ENCODE measurements around the gene LRP3.

DNA sequence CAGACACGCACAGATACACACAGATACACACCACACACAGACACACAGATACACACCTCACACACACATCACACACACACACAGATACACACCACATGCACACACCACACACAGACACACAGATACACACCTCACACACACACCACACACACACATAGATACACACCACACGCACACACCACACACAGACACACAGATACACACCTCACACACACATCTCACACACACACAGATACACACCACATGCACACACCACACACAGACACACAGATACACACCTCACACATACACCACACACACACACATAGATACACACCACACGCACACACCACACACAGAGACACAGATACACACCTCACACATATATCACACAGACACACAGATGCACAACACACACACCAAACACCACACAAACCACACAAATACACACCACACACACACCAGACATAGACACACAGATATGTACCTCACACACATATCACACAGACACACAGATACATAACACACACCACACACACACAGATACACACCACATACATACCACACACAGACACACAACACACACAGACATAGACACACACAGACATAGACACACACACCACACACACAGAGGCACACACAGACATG is 55.7 kb downstream of the LRP3 start:
- TF ChIP-seq, protein P1, sequence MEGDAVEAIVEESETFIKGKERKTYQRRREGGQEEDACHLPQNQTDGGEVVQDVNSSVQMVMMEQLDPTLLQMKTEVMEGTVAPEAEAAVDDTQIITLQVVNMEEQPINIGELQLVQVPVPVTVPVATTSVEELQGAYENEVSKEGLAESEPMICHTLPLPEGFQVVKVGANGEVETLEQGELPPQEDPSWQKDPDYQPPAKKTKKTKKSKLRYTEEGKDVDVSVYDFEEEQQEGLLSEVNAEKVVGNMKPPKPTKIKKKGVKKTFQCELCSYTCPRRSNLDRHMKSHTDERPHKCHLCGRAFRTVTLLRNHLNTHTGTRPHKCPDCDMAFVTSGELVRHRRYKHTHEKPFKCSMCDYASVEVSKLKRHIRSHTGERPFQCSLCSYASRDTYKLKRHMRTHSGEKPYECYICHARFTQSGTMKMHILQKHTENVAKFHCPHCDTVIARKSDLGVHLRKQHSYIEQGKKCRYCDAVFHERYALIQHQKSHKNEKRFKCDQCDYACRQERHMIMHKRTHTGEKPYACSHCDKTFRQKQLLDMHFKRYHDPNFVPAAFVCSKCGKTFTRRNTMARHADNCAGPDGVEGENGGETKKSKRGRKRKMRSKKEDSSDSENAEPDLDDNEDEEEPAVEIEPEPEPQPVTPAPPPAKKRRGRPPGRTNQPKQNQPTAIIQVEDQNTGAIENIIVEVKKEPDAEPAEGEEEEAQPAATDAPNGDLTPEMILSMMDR (IDR thresholded peaks at IDR 0.05; ENCODE audit: low read length): no peak
- TF ChIP-seq EZH2 (IDR thresholded peaks at IDR 0.05; ENCODE audit: borderline replicate concordance, low read length): no peak
